Erythroblast (primary cell): ENCODE data around the gene YWHAH.

Experiments used
- GATA1 ChIP-seq: IDR thresholded peaks from 2 replicates; pipeline ENCODE4 v1.6.1; 2011; ENCODE audit warnings: low read depth, mild to moderate bottlenecking, control low read depth, low read length, moderate library complexity
- POLR2A ChIP-seq: IDR thresholded peaks from 2 replicates; pipeline ENCODE4 v1.6.1; 2011; ENCODE audit warnings: mild to moderate bottlenecking, low read length

DNA sequence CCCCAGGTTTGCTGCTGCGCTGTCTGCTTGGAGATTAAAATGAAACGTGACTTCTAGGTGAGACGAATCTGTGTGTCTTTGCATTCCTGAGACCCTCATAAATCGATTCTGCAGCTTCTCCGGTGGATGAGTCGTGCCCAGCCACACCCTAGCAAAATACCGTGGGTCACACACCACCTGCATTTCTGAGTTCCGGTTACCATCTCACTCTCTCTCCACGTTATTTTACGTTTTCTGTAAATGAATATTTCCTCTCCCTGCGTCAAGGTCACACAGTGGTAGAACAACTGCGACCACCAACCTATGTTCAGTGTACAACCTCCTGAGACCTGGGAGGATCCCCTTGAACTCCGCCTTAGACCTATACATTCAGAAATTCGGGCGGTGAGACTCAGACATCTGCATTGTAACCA, 1.1 kb downstream of the YWHAH start:
- TF ChIP-seq POLR2A = no peak
- no peak for TF ChIP-seq GATA1
